ENCODE data around the gene TSC1.

Gene TSC1

GRCh38 chr9:132935026-132935425, 9.4 kb downstream of the TSC1 start:
- no peak for DNase-seq (ENCODE audit: low spot score)

- no peak for DNase-seq (ENCODE audit: low spot score)
Measured at GRCh38 chr9:132931178-132931735, 13.2 kb downstream of the TSC1 start.

- DNase-seq (ENCODE audit: low spot score): no peak
Measured at GRCh38 chr9:132927704-132928103, 16.7 kb downstream of the TSC1 start.

- no peak for DNase-seq (ENCODE audit: low spot score)
Measured at GRCh38 chr9:132923346-132923902, 21.0 kb downstream of the TSC1 start.

GRCh38 chr9:132919614-132920268, 24.7 kb downstream of the TSC1 start:
- no peak for DNase-seq (ENCODE audit: low spot score)

- no peak for DNase-seq (ENCODE audit: low spot score)
Measured at GRCh38 chr9:132914924-132915323, 29.5 kb downstream of the TSC1 start.

- DNase-seq (ENCODE audit: low spot score): no peak
Measured at GRCh38 chr9:132912131-132912530, 32.3 kb downstream of the TSC1 start.

- no peak for DNase-seq (ENCODE audit: low spot score)
Measured at GRCh38 chr9:132910376-132910775, 34.0 kb downstream of the TSC1 start.

- no peak for DNase-seq (ENCODE audit: low spot score)
Measured at GRCh38 chr9:132909311-132909710, 35.1 kb downstream of the TSC1 start.

- no peak for DNase-seq (ENCODE audit: low spot score)
Measured at GRCh38 chr9:132908635-132909034, 35.8 kb downstream of the TSC1 start.

GRCh38 chr9:132905726-132906125, 38.7 kb downstream of the TSC1 start:
- DNase-seq (ENCODE audit: low spot score): no peak

- DNase-seq (ENCODE audit: low spot score): no peak
Measured at GRCh38 chr9:132903574-132904492, 40.6 kb downstream of the TSC1 start.

- DNase-seq (ENCODE audit: low spot score): peak; percentile 94
Measured at GRCh38 chr9:132901858-132902831, 42.3 kb downstream of the TSC1 start.

GRCh38 chr9:132898051-132898450, 46.4 kb downstream of the TSC1 start:
- DNase-seq (ENCODE audit: low spot score): no peak

GRCh38 chr9:132896906-132897305, 47.5 kb downstream of the TSC1 start:
- DNase-seq (ENCODE audit: low spot score): no peak

- DNase-seq (ENCODE audit: low spot score): no peak
Measured at GRCh38 chr9:132896264-132896663, 48.2 kb downstream of the TSC1 start.

- DNase-seq (ENCODE audit: low spot score): no peak
Measured at GRCh38 chr9:132894862-132895835, 49.3 kb downstream of the TSC1 start.

GRCh38 chr9:132894346-132894745, 50.1 kb downstream of the TSC1 start:
- no peak for DNase-seq (ENCODE audit: low spot score)

GRCh38 chr9:132892400-132892799, 52.0 kb downstream of the TSC1 start:
- no peak for DNase-seq (ENCODE audit: low spot score)

GRCh38 chr9:132888151-132888550, 56.3 kb downstream of the TSC1 start:
- no peak for DNase-seq (ENCODE audit: low spot score)
